AG09309 (cell line): ENCODE measurements around the gene SLC22A14.

Experiments
- DNase-seq: peaks from one replicate; pipeline ENCODE4 v3.0.0-alpha.2; 2010; ENCODE audit warnings: low read depth
- H3K4me3 ChIP-seq: 2 replicates; pipeline ENCODE4 v1.5.1; 2011; ENCODE audit warnings: mild to moderate bottlenecking, low read depth, low read length, moderate library complexity; ENCODE audit not compliant: control insufficient read depth
- CTCF ChIP-seq: IDR thresholded peaks from 2 replicates; pipeline ENCODE4 v1.5.1; 2011; ENCODE audit warnings: mild to moderate bottlenecking, low read depth, low read length, inconsistent platforms; ENCODE audit not compliant: insufficient read depth, control insufficient read depth; ENCODE audit errors: missing control alignments

The SLC22A14 gene

GRCh38 chr3:38268522-38268921 lies 13.6 kb upstream of the SLC22A14 start:
- no peak for DNase-seq
- TF ChIP-seq CTCF, result no peak
- no peak overlapping the region for H3K4me3 ChIP-seq

GRCh38 chr3:38270606-38271005 lies 11.5 kb upstream of the SLC22A14 start:
- H3K4me3 ChIP-seq, result no peak overlapping the region
- no peak for TF ChIP-seq CTCF
- DNase-seq, result no peak

GRCh38 chr3:38271553-38271952 lies 10.5 kb upstream of the SLC22A14 start:
- no peak for TF ChIP-seq CTCF
- H3K4me3 ChIP-seq, result no peak overlapping the region
- no peak for DNase-seq

GRCh38 chr3:38274864-38275649 lies 7.0 kb upstream of the SLC22A14 start:
- no peak for TF ChIP-seq CTCF
- H3K4me3 ChIP-seq, result no peak overlapping the region
- DNase-seq, result no peak

- no peak overlapping the region for H3K4me3 ChIP-seq
- TF ChIP-seq CTCF, result no peak
- DNase-seq, result no peak
Observed at GRCh38 chr3:38275658-38276057, 6.4 kb upstream of the SLC22A14 start.

- no peak overlapping the region for H3K4me3 ChIP-seq
- DNase-seq, result no peak
- no peak for TF ChIP-seq CTCF
Observed at GRCh38 chr3:38276081-38276916, 5.8 kb upstream of the SLC22A14 start.
